NCI-H2196 treated with DMSO at 0.1 percent for 48 hours (cell line): Measurements from ENCODE around the gene ACSM3.
"Not testable (repeated sequence)": the region's sequence is repeated elsewhere in the genome, so short reads cannot be mapped to it uniquely, and the experiment has no call there.

Experiments
- DNase-seq: peaks from one replicate; lab custom pipeline; 2025; ENCODE audit not compliant: unreplicated experiment; lab: John Stamatoyannopoulos, UW

ACSM3 gene

DNA sequence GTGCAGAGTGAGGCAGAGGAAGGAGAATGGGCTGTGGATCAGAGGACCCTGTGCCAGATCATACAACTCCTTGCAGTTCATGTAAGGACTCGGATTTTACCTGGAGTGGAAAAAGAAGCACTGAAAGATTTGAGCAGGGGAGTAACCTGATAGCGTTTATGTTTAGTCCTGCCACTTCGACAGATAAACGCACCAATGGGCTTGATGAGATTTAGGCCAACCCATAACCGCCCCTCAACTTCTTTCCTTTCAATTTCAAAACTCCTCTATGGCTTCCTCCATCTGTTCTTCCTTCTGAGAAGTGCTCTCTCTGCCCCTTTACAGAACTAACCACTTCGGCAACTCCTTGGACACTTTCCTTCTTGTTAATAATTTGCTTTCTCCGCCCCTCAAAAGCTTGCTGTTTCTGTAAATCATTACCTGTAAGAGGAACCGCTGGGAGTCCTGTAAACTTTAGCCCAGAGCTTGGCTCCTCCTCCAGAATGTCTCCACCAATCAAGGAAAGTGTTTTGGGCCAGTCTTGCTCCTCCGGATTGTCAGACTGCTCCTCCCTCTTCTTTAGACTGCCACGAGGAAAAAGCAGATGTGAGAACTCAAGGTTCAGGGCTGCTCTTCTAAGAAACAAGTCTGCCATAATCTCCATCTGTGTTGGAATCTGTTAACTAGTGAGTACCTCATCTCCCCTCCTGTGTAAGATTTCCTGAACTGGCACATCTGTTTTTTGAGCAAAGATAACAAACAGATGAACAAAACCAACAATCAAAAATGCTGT, at the start of gene ACSM3:
TSS of gene ACSM3 (plus strand) at position 554 of the 772 bp plus-strand sequence. CDS start 6,021 bp downstream, outside the sequence.
- no peak for DNase-seq

GRCh38 chr16:20717718-20718117, 46.1 kb upstream of the ACSM3 start:
- not testable (repeated sequence) for DNase-seq

GRCh38 chr16:20720251-20720650, 43.6 kb upstream of the ACSM3 start:
- DNase-seq = no peak

GRCh38 chr16:20726661-20727060, 37.2 kb upstream of the ACSM3 start:
- DNase-seq = no peak

- no peak for DNase-seq
These were observed 36.6 kb upstream of the ACSM3 start for GRCh38 chr16:20727181-20727580.

DNA sequence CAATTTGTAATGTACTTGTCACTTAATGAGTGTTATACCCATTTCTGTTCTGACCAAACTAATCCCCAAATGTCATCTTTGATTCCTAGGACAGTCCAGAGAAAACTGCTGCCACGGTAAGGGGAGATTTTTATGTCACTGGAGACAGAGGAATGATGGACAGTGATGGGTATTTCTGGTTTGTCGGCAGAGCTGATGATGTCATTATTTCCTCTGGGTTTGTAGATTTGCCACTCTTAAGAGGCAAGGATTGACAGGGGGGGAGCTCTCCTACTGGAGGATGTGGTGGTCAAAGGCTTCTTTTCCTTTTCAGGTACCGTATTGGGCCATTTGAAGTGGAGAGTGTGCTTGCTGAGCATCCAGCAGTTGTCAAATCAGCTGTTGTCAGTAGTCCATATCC, 34.7 kb upstream of the ACSM3 start:
- no peak for DNase-seq

DNA sequence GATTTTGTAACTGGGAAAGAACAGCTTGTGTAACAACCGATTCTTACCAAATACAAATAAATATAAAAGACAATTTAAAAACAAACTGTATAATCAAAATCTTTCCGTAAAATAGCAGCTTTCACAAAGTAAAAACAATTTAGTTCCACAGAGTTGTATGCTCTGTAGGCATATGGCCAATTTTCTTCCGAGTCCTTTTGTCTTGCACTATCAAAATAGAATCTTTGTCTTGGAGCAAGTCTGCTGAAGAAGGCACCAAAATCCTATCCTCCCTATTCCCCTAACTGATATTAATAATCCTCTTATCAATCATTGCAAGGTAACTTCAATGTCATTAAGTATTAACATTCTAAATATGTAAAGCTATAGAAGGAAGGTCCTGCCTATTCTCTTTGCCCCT, 29.8 kb upstream of the ACSM3 start:
- DNase-seq = no peak

DNA sequence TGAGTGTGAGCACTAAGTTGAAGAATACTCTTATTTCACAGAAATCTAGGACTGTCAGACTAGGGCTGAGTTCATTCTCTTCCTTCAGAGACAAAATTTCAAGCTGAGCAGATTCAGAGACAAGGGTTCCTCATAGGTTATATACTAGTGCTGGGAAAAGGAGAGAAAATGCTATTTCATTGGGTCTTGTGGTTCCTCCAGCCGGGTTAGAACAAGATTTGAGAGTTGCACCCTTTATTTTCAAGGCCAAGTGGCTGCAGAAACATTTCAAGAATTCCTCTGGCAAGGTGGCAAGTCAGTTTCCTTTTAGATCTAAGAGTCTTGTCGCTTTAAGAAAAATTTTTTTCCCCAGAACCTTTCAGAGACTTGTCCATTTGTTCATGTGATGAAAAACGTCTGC, 29.0 kb upstream of the ACSM3 start:
- DNase-seq = no peak

DNA sequence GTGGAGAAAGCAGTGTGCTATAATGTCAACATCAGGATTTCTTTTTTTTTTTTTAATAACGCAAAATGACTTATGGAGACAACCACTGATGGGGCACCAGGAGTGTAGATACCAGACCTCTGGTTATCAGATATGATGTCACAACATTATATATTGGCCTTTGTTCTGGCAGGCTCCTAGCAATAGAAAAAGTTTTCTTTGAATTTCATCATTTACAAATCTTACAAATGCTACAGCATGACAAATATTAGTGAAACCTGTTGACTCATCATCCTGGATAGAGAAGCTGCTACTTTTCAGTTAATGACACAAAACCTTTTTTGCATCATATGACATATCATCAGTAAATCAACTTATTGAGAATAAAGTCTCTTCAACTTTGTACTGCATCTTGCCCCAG, 28.3 kb upstream of the ACSM3 start:
- DNase-seq = no peak

- DNase-seq = no peak
These were observed 23.6 kb upstream of the ACSM3 start for GRCh38 chr16:20740007-20740883.

DNA sequence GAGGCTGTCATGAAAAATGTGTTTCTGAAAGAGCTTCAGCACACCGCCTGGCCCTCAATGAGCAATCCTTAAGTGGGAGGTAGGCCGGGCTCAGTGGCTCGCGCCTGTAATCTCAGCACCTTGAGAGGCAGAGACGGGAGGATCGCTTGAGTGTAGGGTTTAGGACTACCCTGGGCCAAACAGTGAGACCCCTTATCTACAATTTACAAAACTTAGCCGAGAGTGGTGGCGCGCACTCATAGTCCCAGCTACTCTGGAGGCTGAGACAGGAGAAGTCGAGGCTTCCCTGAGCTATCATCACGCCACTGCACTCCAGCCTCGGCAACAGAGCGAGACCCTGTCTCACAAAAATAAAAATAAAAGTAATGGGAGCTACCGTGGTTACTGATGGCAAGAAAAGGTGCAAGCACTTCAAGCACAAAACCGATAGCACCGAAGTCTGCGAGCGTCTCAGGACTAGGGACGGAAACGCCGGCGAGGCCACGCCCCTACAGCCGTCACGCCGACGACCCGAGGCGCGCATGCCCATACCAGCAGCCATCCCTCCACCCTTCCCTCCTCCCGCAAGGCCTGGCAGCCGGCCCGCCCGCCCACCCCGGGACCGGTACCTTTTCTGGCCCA, 22.8 kb upstream of the ACSM3 start:
- DNase-seq = peak; percentile 80

DNA sequence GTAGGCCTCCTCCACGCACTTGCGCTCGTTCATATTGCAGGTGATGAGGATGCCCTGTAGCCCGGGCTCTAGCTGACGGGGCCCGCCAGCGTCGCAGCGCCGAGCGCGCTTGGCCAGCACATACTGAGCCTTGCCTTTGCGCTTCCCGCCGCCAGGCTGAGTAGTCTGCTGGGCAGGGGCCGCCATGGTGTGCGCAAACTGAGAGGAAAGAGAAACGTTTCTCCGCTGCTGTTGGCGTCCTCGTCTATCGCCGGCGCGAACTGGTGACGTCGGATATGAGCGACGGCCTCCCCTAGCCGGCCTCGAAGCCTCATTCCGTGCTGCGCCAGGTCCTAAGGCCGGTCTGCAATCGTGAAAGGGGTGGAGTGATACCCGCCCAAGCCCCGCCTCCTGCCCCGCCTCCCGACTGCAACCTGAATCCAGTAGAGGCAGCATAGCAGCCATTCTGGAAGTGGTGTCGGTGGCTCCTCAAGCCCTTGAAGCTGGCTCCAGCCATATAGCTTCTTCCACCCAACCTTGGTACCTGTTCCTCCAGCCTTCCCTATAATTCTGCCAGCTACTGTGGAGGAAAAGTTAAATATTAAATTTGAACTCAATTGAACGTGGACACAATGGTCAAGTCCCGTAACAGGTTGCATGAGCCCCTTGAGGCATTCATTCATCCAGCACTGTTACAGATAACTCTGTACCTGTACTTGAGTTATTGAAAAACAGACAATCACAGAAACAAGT, 22.1 kb upstream of the ACSM3 start, which contains the start of gene THUMPD1:
TSS of gene THUMPD1 (minus strand) at position 265 of the 732 bp plus-strand sequence. CDS start at position 186, 79 bp downstream.
- peak; percentile 93 for DNase-seq

DNA sequence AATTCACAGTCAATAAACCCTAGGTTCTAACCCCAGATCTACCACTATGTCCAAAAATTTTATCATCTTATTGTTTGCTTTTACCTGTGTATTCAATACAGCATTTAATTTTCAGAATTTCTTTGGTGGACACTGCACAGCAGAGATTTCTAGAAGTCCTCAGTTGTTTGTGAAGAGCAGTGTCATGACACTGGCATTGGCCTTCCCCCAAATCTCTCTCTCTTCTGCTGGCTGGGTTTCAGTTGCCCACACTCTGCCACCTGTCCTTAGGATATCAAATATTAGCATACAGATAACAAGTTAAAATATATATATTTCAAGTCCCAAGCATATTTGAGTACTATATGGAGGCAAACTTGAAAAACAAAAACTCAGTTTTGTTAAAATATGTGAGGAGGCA, 20.2 kb upstream of the ACSM3 start:
- no peak for DNase-seq

DNA sequence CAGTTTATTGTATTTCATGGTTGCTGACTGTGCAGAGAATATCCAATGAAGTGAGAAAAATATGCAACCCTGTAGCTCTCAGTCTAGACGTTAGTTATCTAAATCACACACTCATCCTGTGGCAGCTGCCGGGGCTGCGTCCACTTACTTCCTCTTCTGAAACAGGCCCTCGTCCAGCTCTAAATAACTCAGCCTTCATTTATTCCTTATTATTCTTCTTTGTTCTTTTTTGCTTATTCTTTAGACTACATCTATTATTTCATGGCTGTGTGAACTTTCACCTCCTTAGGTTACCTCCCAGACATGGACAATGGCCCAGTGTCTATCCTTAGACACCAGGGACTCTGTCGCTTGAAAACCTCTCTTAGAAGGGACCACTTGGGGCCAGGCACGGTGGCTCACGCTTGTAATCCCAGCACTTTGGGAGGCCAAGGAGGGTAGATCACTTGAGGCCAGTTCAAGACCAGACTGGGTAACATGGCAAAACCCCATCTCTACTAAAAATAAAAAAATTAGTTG, 18.8 kb upstream of the ACSM3 start:
- no peak for DNase-seq

DNA sequence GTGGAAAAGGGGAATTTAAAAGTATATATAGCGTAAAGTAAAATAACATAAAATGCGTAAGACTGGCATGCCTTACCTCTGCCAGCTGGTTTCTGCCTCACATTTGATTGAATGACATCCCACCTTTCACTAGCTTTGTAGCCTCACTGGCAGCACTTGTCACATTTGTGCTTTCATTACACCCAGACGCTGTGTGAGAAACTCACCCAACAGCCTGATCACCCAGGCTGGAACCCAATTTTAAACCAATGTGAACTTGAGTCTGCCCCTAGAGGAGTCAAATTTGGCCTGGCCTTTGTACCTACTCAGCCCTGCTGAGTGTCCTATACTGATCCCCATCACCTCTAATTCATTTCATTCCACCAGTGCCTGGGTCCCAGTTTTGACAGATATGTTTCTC, 17.4 kb upstream of the ACSM3 start:
- DNase-seq = no peak

DNA sequence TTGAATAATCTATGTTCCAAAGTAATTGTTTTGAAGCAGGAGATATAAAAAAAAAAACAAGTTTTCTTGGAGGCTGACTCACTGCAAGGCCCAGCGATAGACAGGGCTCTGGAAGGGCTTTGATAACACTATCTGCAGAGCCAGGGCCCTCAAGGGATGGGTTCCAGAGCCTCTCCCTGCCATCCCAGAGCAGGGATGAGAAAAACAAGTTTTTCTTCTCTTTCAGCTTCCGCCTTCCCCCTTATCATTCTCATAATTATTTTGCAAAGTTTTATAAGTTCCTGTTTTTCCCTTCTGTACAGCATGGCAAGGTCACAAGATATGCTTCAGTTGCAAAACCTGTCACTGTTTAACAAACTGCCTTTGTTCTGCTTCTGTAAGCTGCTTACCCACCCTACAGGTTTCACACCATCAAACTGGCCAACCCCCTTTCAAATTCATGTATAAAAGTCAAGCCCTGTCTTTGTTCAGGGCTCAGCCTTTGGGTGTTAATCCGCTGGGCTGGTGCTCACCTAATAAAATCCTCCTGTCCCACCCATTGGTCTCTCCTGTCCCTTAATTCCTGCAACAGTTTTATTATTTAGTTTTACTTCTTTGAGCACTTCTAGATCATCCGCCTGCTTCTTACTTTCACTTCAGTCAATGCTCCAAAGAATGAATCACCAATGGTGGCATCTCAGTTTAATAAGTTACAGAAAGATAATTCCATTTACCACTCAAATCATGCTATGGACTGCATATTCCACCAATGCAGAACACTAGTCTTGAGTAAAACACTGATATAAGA, 16.6 kb upstream of the ACSM3 start:
- no peak for DNase-seq

DNA sequence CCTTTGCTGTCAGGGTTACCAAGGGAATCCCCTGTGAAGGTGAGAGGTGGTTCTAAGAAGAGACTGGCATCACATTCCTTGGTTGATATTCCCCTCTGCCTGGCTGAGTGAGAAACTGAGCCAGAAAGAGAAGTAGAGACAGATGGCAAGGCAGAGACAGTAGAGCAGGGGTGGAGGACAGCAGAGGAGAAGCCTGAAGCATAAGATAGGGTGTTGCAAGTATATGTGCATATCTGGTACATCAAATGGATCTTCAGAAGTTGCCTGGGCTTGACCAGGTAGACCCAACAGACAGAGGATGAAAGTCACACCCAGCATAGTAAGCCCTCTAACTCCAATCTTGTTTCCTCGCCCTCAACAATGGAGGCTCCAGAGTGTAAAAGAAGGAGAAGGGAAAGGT, 14.3 kb upstream of the ACSM3 start:
- no peak for DNase-seq

- DNase-seq = no peak
These were observed 13.3 kb upstream of the ACSM3 start for GRCh38 chr16:20750558-20750957.

- no peak for DNase-seq
These were observed 10.1 kb upstream of the ACSM3 start for GRCh38 chr16:20753727-20754126.

- DNase-seq = no peak
These were observed 8.6 kb upstream of the ACSM3 start for GRCh38 chr16:20755238-20755637.
